SU-DHL-6 (cell line): Measurements from ENCODE around the gene CNTN2.

Experiments
- CTCF ChIP-seq: fragments of 200-600 bp; sonication (generic); IDR thresholded peaks from one replicate; pipeline ENCODE4 v1.5.1; 2017; ENCODE audit warnings: antibody characterized with exemption, mild to moderate bottlenecking, low read length, moderate library complexity; ENCODE audit not compliant: insufficient read depth, poor library complexity, severe bottlenecking
- EZH2phosphoT487 ChIP-seq: fragments of 200-600 bp; sonication (generic), shearing (Covaris generic); conservative IDR thresholded peaks from 2 replicates; pipeline ENCODE4 v1.6.1; 2018; ENCODE audit warnings: mild to moderate bottlenecking, antibody characterized with exemption, low read length, moderate library complexity, mixed read lengths

- no peak for TF ChIP-seq CTCF
- TF ChIP-seq EZH2phosphoT487: no peak
Observed at GRCh38 chr1:205016584-205016983, 26.4 kb upstream of the CNTN2 start.
